ENCODE results near the gene MEGF11. TPM values are rescaled to one million over a fixed set of nuclear protein-coding genes. Genes with fewer than 3 reads are reported as not detected.

Gene MEGF11
- not detected in 2 replicates for total RNA-seq

GRCh38 chr15:66253418-66254088 is at the start of gene MEGF11:
MEGF11 (minus strand) TSS chr15:66253750; CDS start chr15:66128403, 125,347 bp downstream.

GRCh38 chr15:66293419-66294156 is 40.0 kb upstream of the MEGF11 start, which contains the start of gene DIS3L:
DIS3L (plus strand) TSS chr15:66293568; CDS start chr15:66293597, 29 bp downstream.

GRCh38 chr15:65869126-65869953 is 384.2 kb downstream of the MEGF11 start, which contains the start of gene RAB11A:
RAB11A (plus strand) TSS chr15:65869491; CDS start chr15:65869586, 95 bp downstream.

Other genes with a start within 250 kb of the MEGF11 start
- gene DIS3L, start 39.8 kb upstream of the MEGF11 start, total RNA-seq, result 8.9 and 9.8 TPM in 2 replicates
- 3.5 and 8.9 TPM in 2 replicates for gene TIPIN, start 102.9 kb upstream of the MEGF11 start, total RNA-seq
- gene MAP2K1, start 133.2 kb upstream of the MEGF11 start, total RNA-seq, result 32.9 and 44.5 TPM in 2 replicates
- gene SNAPC5, start 244.0 kb upstream of the MEGF11 start, total RNA-seq, result 17.5 and 20.9 TPM in 2 replicates